Lung (tissue), 12 donors: ENCODE measurements around the gene ZNRD2. TPM values are rescaled to one million over a fixed set of nuclear protein-coding genes. Genes with fewer than 3 reads are reported as not detected.

ENCODE experiments used
- ATAC-seq: fragments of 200-7000 bp; cut with Tn5 transposase; one replicate; pipeline ENCODE4 v1.9.1; 2020; ENCODE audit warnings: moderate number of reproducible peaks; ENCODE audit not compliant: insufficient read depth, low FRiP score
- DNase-seq, 3 donors: peaks; one replicate each; pipeline ENCODE4 v3.0.0-alpha.2; 2013 to 2017
- H3K27ac ChIP-seq, 2 donors: one replicate each; pipeline ENCODE4 v1.5.1; 2013; ENCODE audit warnings: mild to moderate bottlenecking in 2 of 2, moderate library complexity in 2 of 2, control low read depth in 1 of 2, inconsistent platforms in 1 of 2, low read depth in 1 of 2, low read length in 1 of 2
- H3K27me3 ChIP-seq, 3 donors: one replicate each; pipeline ENCODE4 v1.5.1; 2013; ENCODE audit warnings: low read length in 2 of 3; ENCODE audit not compliant: control insufficient read depth in 3 of 3, insufficient read depth in 3 of 3
- H3K36me3 ChIP-seq, 4 donors: one replicate each; pipeline ENCODE4 v1.5.1; 2013; ENCODE audit warnings: low read length in 4 of 4, mild to moderate bottlenecking in 1 of 4, moderate library complexity in 1 of 4; ENCODE audit not compliant: control insufficient read depth in 4 of 4, insufficient read depth in 4 of 4
- H3K4me1 ChIP-seq, 5 donors: one replicate each; pipeline ENCODE4 v1.5.1; 2013; ENCODE audit warnings: low read length in 5 of 5, mild to moderate bottlenecking in 2 of 5, moderate library complexity in 1 of 5; ENCODE audit not compliant: control insufficient read depth in 5 of 5, insufficient read depth in 5 of 5
- H3K4me3 ChIP-seq: one replicate; pipeline ENCODE4 v1.5.1; 2013; ENCODE audit warnings: mild to moderate bottlenecking, control low read depth, moderate library complexity
- H3K9ac ChIP-seq, 2 donors: one replicate each; pipeline ENCODE4 v1.5.1; 2013; ENCODE audit warnings: low read length in 2 of 2, control low read depth in 1 of 2; ENCODE audit not compliant: insufficient read depth in 1 of 2
- H3K9me3 ChIP-seq, 4 donors: one replicate each; pipeline ENCODE4 v1.5.1; 2013; ENCODE audit warnings: low read length in 3 of 4, mild to moderate bottlenecking in 1 of 4, moderate library complexity in 1 of 4; ENCODE audit not compliant: control insufficient read depth in 4 of 4, insufficient read depth in 3 of 4
- CTCF ChIP-seq: IDR thresholded peaks from 2 replicates; pipeline ENCODE4 v1.5.1; 2012; ENCODE audit warnings: mild to moderate bottlenecking; ENCODE audit errors: control extremely low read depth, extremely low read depth
- WGBS, 2 donors: extraction: QIAGEN DNeasy Blood & Tissue Kit; methylation state at CpG; one replicate each; pipeline ENCODE4 v1.1.7; 2013; 5-methylcytosine and 5-hydroxymethylcytosine counted together
- polyA plus RNA-seq, 2 donors: library from polyadenylated mRNA; stranded (reverse); fragments of 200-250 nt; gene quantifications; one replicate each; pipeline ENCODE4 v1.2.1, GENCODE V29; 2013
- total RNA-seq, 2 donors: library from RNA; depleted of rRNA in 1 of 2; stranded (reverse); fragments of >200 nt in 1 of 2; gene quantifications; one replicate each; pipeline ENCODE4 v1.2.1, GENCODE V29; 2014 to 2021
- donor health status: control.
- donor health status: control.
- donor health status: Bipolar disorder and iron deficiency.
- donor health status: healthy.
- donor health status: DM: yes; HTN: yes; CAD: no.

The ZNRD2 gene
- total and polyA plus RNA-seq, 4 donors, result 22.0 to 81.5 (median 50.8) TPM

- WGBS, 2 donors, result 92 to 96% methylated on average over 7 of the region's 7 CpGs
- no peak for ATAC-seq
- H3K4me1 ChIP-seq, result peaks cover 0 to 38% (median 15%) of the 10 kb centered on the region in 5 donors
- H3K36me3 ChIP-seq, result peaks cover 0 to 34% (median 12%) of the 10 kb centered on the region in 4 donors
- H3K9me3 ChIP-seq, result peaks cover 0 to 3% (median 0%) of the 10 kb centered on the region in 4 donors
- DNase-seq, result no peak
- H3K9ac ChIP-seq, result no peak overlapping the region
- H3K27me3 ChIP-seq, result peaks cover 0 to 2% (median 0%) of the 10 kb centered on the region in 3 donors
- TF ChIP-seq CTCF, result no peak
- H3K27ac ChIP-seq, result peak overlapping the region in 1 of 2 donors; percentile 77
- no peak overlapping the region for H3K4me3 ChIP-seq
Measured at GRCh38 chr11:65578134-65578533, 7.9 kb downstream of the ZNRD2 start.

- Histone ChIP-seq H3K27ac (no peak overlapping the region), H3K4me1 (peaks cover 0 to 33% (median 11%) of the 10 kb centered on the region in 5 donors), H3K36me3 (peaks cover 0 to 34% (median 12%) of the 10 kb centered on the region in 4 donors), H3K4me3 (no peak overlapping the region), H3K9ac (no peak overlapping the region), H3K9me3 (peaks cover 0 to 3% (median 0%) of the 10 kb centered on the region in 4 donors), H3K27me3 (peaks cover 0 to 3% (median 0%) of the 10 kb centered on the region in 3 donors)
- DNase-seq (no peak), ATAC-seq (no peak)
- WGBS, 2 donors, result 91% methylated on average over 3 of the region's 3 CpGs
- TF ChIP-seq CTCF, result no peak
Measured at GRCh38 chr11:65578667-65579066, 8.4 kb downstream of the ZNRD2 start.

DNA sequence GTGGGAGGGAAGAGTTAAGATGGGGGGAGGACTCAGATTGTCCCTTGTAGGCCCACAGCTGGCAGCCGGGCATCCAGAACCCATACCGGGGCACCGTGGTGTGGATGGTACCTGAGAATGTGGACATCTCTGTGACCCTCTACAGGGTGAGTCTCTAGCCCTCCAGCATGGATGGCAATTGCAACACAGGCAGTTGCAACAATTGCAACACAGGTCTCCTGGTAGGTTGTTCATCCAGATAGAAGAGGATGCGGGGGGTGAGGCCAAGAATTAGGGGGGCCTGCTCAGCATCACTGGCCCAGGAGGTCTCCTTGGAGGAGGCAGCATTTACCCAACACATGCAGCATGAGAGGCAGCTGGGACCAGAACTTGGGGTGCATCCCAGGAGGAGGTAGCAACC is 9.0 kb downstream of the ZNRD2 start:
- TF ChIP-seq CTCF, result no peak
- DNase-seq (no peak), ATAC-seq (no peak)
- WGBS, 2 donors, result 43 to 78% methylated on average over 4 of the region's 4 CpGs
- no peak overlapping the region for H3K27ac ChIP-seq
- peaks cover 0 to 3% (median 0%) of the 10 kb centered on the region in 4 donors for H3K9me3 ChIP-seq
- H3K4me3 ChIP-seq, result no peak overlapping the region
- H3K4me1 ChIP-seq, result peaks cover 0 to 29% (median 11%) of the 10 kb centered on the region in 5 donors
- peaks cover 0 to 9% (median under 1%) of the 10 kb centered on the region in 3 donors for H3K27me3 ChIP-seq
- no peak overlapping the region for H3K9ac ChIP-seq
- H3K36me3 ChIP-seq, result peaks cover 0 to 37% (median 13%) of the 10 kb centered on the region in 4 donors
